Lung (tissue), 12 donors: ENCODE data around the gene DAD1. TPM values are rescaled to one million over a fixed set of nuclear protein-coding genes. Genes with fewer than 3 reads are reported as not detected.

Source experiments
- ATAC-seq: fragments of 200-7000 bp; cut with Tn5 transposase; one replicate; pipeline ENCODE4 v1.9.1; 2020; ENCODE audit warnings: moderate number of reproducible peaks; ENCODE audit not compliant: insufficient read depth, low FRiP score
- DNase-seq, 3 donors: peaks; one replicate each; pipeline ENCODE4 v3.0.0-alpha.2; 2013 to 2017
- H3K27ac ChIP-seq, 2 donors: one replicate each; pipeline ENCODE4 v1.5.1; 2013; ENCODE audit warnings: mild to moderate bottlenecking in 2 of 2, moderate library complexity in 2 of 2, control low read depth in 1 of 2, inconsistent platforms in 1 of 2, low read depth in 1 of 2, low read length in 1 of 2
- H3K27me3 ChIP-seq, 3 donors: one replicate each; pipeline ENCODE4 v1.5.1; 2013; ENCODE audit warnings: low read length in 2 of 3; ENCODE audit not compliant: control insufficient read depth in 3 of 3, insufficient read depth in 3 of 3
- H3K36me3 ChIP-seq, 4 donors: one replicate each; pipeline ENCODE4 v1.5.1; 2013; ENCODE audit warnings: low read length in 4 of 4, mild to moderate bottlenecking in 1 of 4, moderate library complexity in 1 of 4; ENCODE audit not compliant: control insufficient read depth in 4 of 4, insufficient read depth in 4 of 4
- H3K4me1 ChIP-seq, 5 donors: one replicate each; pipeline ENCODE4 v1.5.1; 2013; ENCODE audit warnings: low read length in 5 of 5, mild to moderate bottlenecking in 2 of 5, moderate library complexity in 1 of 5; ENCODE audit not compliant: control insufficient read depth in 5 of 5, insufficient read depth in 5 of 5
- H3K4me3 ChIP-seq: one replicate; pipeline ENCODE4 v1.5.1; 2013; ENCODE audit warnings: mild to moderate bottlenecking, control low read depth, moderate library complexity
- H3K9ac ChIP-seq, 2 donors: one replicate each; pipeline ENCODE4 v1.5.1; 2013; ENCODE audit warnings: low read length in 2 of 2, control low read depth in 1 of 2; ENCODE audit not compliant: insufficient read depth in 1 of 2
- H3K9me3 ChIP-seq, 4 donors: one replicate each; pipeline ENCODE4 v1.5.1; 2013; ENCODE audit warnings: low read length in 3 of 4, mild to moderate bottlenecking in 1 of 4, moderate library complexity in 1 of 4; ENCODE audit not compliant: control insufficient read depth in 4 of 4, insufficient read depth in 3 of 4
- CTCF ChIP-seq: IDR thresholded peaks from 2 replicates; pipeline ENCODE4 v1.5.1; 2012; ENCODE audit warnings: mild to moderate bottlenecking; ENCODE audit errors: control extremely low read depth, extremely low read depth
- whole genome bisulfite sequencing, 2 donors: extraction: QIAGEN DNeasy Blood & Tissue Kit; methylation state at CpG; one replicate each; pipeline ENCODE4 v1.1.7; 2013; 5-methylcytosine and 5-hydroxymethylcytosine counted together
- polyA plus RNA-seq, 2 donors: library from polyadenylated mRNA; stranded (reverse); fragments of 200-250 nt; gene quantifications; one replicate each; pipeline ENCODE4 v1.2.1, GENCODE V29; 2013
- total RNA-seq, 2 donors: library from RNA; depleted of rRNA in 1 of 2; stranded (reverse); fragments of >200 nt in 1 of 2; gene quantifications; one replicate each; pipeline ENCODE4 v1.2.1, GENCODE V29; 2014 to 2021
- donor health status: control.
- donor health status: control.
- donor health status: Bipolar disorder and iron deficiency.
- donor health status: healthy.
- donor health status: DM: yes; HTN: yes; CAD: no.

The DAD1 gene
- total and polyA plus RNA-seq, 4 donors, result 164 to 377 (median 217) TPM

- no peak overlapping the region for H3K27ac ChIP-seq
- H3K4me3 ChIP-seq, result no peak overlapping the region
- TF ChIP-seq CTCF, result no peak
- DNase-seq (no peak), ATAC-seq (no peak)
- H3K36me3 ChIP-seq, result no peaks in the 10 kb centered on the region
- H3K9me3 ChIP-seq, result no peaks in the 10 kb centered on the region
- H3K9ac ChIP-seq, result no peak overlapping the region
- 66 to 71% methylated on average over 4 of the region's 4 CpGs for whole genome bisulfite sequencing, 2 donors
- peaks cover 0 to 17% (median 0%) of the 10 kb centered on the region in 5 donors for H3K4me1 ChIP-seq
- no peaks in the 10 kb centered on the region for H3K27me3 ChIP-seq
Observed at GRCh38 chr14:22521449-22522239, 67.4 kb downstream of the DAD1 start.

GRCh38 chr14:22520796-22521195 lies 68.2 kb downstream of the DAD1 start:
- no peak for DNase-seq
- Histone ChIP-seq H3K9ac (no peak overlapping the region), H3K36me3 (no peaks in the 10 kb centered on the region), H3K4me3 (no peak overlapping the region), H3K4me1 (peaks cover 0 to 17% (median 2%) of the 10 kb centered on the region in 5 donors), H3K27me3 (no peaks in the 10 kb centered on the region), H3K27ac (peak overlapping the region in 1 of 2 donors; percentile 4), H3K9me3 (no peaks in the 10 kb centered on the region)
- TF ChIP-seq CTCF, result no peak
- no peak for ATAC-seq
- WGBS, 2 donors, result 62 to 70% methylated on average over 5 of the region's 5 CpGs

- WGBS, 2 donors, result 54 to 62% methylated on average over 6 of the region's 6 CpGs
- ATAC-seq, result no peak
- Histone ChIP-seq H3K4me3 (no peak overlapping the region), H3K9me3 (no peaks in the 10 kb centered on the region), H3K27me3 (no peaks in the 10 kb centered on the region), H3K4me1 (peaks cover 0 to 17% (median 2%) of the 10 kb centered on the region in 5 donors), H3K36me3 (no peaks in the 10 kb centered on the region), H3K27ac (no peak overlapping the region), H3K9ac (no peak overlapping the region)
- no peak for TF ChIP-seq CTCF
- no peak for DNase-seq
Observed at GRCh38 chr14:22519877-22520685, 68.9 kb downstream of the DAD1 start.
